Fibroblast of the aortic adventitia (primary cell): ENCODE measurements around the gene ADK. TPM values are rescaled to one million over a fixed set of nuclear protein-coding genes. Genes with fewer than 3 reads are reported as not detected.

Source experiments
- DNase-seq: peaks from one replicate; pipeline ENCODE4 v3.0.0-alpha.2; 2010; ENCODE audit warnings: low read depth
- H3K4me3 ChIP-seq: 2 replicates; pipeline ENCODE4 v1.5.1; 2011; ENCODE audit warnings: low read depth, mild to moderate bottlenecking, control low read depth, low read length, moderate library complexity
- total RNA-seq: library from RNA; depleted of rRNA; stranded (reverse); fragments of >200 nt; gene quantifications from 2 replicates; pipeline ENCODE4 v1.2.3, GENCODE V29; 2012; ENCODE audit warnings: low replicate concordance
- TF ChIP-seq, protein P1 (sequence below): IDR thresholded peaks from 2 replicates; pipeline ENCODE4 v1.5.1; 2011; ENCODE audit warnings: mild to moderate bottlenecking, low read length, control low read depth, inconsistent platforms; ENCODE audit not compliant: insufficient read depth

Gene ADK
- total RNA-seq, 1 donor, result 96.8 TPM

DNA sequence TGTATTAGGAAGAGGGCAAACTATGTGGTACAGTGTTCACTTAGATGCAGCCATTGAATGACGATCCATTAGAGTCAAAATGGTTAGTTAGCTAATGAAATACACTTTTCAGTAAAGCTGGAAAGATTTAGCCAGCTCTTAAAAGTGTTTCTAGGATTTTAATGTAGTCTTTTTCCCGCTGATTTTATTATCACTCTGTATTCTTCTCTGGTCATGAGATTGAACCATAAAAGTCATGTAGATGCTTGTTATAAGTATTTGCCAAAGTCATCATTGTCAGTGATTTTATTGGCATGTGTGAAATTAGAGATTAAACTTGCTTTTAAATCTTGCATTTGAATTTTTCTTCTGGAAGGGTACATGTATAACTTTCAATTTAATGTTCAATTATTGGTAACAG is 93.8 kb downstream of the ADK start:
- TF ChIP-seq, protein P1, sequence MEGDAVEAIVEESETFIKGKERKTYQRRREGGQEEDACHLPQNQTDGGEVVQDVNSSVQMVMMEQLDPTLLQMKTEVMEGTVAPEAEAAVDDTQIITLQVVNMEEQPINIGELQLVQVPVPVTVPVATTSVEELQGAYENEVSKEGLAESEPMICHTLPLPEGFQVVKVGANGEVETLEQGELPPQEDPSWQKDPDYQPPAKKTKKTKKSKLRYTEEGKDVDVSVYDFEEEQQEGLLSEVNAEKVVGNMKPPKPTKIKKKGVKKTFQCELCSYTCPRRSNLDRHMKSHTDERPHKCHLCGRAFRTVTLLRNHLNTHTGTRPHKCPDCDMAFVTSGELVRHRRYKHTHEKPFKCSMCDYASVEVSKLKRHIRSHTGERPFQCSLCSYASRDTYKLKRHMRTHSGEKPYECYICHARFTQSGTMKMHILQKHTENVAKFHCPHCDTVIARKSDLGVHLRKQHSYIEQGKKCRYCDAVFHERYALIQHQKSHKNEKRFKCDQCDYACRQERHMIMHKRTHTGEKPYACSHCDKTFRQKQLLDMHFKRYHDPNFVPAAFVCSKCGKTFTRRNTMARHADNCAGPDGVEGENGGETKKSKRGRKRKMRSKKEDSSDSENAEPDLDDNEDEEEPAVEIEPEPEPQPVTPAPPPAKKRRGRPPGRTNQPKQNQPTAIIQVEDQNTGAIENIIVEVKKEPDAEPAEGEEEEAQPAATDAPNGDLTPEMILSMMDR, result no peak
- no peak for DNase-seq
- no peak overlapping the region for H3K4me3 ChIP-seq

DNA sequence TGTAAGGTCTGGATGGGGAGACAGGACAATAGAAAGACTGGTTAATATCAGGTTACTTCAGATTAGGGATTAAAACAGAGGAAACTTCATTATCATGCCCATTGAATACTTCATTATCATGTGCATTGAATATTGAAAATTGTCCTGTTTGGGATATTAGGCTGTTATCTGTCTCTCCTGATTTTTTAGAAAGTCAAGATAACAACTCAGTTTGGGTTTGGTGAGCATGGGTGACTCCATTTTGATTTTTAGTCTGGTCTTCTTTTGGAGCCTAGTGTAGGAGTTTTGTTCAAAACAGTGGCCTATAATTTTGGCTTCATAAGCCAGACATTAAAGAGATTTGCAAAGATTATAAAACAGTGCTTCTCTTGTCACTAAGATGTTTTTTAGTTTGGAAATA is 95.5 kb downstream of the ADK start:
- TF ChIP-seq, protein P1, result no peak
- no peak for DNase-seq
- no peak overlapping the region for H3K4me3 ChIP-seq

DNA sequence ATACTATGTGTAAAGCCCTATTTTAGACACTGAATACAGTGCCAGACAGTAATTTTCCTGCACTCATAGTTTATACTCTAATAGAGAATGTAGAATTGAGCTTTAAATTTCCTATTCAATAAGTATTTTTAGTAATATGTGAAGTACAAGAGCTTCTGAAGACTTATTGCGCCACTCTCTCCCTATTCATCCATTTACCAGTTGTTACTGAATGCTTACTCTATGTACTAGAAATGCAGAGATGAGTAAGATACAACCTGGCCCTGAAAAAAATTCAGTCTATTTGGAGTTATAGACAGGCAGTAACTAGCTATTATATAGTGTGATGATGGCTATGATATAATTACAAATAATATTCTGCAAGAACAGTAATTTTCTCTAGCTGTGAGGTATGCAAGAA is 98.8 kb downstream of the ADK start:
- no peak overlapping the region for H3K4me3 ChIP-seq
- TF ChIP-seq, protein P1, result no peak
- no peak for DNase-seq

DNA sequence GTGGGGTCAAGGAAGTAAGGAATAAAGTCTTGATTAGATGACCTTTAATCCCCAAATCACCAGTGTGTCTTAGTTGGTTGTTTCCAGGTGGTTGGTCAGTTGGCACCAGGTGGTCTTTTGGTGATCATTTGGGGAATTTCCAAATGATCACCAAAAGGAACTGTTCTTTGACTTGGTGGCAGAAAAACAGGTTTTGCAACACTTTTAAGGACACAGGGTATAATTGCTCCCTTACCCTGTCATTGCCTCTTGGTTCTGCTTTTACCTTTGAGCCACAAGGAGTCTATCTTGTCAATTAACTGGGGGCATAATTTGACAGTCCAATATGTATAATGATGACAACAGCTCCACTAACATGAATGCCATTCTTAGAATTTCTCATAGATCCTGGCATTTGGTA is 104.2 kb downstream of the ADK start:
- TF ChIP-seq, protein P1, result no peak
- no peak for DNase-seq

DNA sequence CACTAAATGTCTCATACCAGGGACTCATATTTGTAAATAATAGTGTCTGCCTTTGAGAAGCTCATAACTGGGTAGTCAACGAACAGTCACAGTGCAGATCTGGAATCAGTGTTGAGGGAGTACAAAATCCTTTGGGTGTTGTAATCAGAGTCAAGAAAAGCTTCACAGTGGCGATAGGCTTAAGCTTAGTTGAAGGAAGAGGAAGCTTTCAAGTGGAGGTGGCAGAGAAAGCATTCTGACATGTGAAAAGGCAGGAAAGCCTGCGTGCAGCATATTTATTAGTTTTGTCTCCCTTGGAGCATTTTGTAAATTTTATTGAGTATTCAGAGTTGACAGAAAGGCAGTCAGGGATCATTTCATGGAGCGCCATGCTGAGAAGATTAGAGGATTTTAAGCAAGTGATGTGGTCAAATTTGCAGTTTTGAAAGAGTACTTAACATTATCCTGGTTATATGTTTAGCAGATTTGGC is 104.9 kb downstream of the ADK start:
- no peak overlapping the region for H3K4me3 ChIP-seq
- TF ChIP-seq, protein P1, result no peak
- no peak for DNase-seq

More for the DNA sequence above, 104.2 kb downstream of the ADK start:
- no peak overlapping the region for H3K4me3 ChIP-seq

DNA sequence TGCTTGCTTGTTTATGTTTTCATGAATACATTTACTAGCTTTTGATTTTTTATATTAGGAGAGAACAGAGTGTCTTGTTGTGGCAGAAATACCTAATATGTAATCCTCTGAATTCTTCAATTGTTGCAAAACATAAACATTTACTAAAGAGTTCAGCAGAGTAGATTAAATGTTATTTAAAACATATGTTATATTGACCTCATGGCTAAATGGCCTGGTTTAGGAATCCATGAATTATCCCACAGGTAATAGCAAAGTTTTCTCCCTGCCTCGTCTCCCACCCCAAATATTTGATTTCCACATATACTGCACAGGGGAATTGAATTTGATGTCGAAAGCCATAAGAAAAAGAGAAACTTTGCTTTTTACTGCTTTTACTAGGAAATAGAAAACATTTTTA is 111.8 kb downstream of the ADK start:
- TF ChIP-seq, protein P1, result no peak
- DNase-seq, result no peak
- no peak overlapping the region for H3K4me3 ChIP-seq

DNA sequence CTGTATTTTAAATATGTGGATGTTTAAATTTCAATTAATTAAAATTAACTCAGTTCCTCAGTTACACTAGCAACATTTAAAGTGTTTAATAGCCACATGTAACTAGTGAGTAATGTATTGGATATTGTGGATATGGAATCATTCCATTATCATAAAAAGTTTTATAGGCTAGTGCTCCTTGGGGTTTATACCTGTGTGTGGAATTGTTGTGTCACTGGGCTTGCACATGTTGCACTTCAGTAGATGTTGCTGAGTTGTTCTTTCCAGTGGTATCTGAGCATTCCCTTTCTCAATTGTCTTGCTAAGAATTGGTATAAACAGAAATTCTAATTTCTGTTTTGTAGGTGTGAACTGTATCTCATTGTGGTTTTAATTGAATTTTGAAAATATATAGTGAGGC is 113.0 kb downstream of the ADK start:
- no peak for DNase-seq
- H3K4me3 ChIP-seq, result no peak overlapping the region
- TF ChIP-seq, protein P1, result no peak
